Measurements from ENCODE around the gene ARPC5.

ARPC5 gene

GRCh38 chr1:183580281-183580682, 55.3 kb downstream of the ARPC5 start:
- peak; percentile 49; the same call in 1 of the 2 replicates for TF ChIP-seq CTCF (IDR thresholded peaks at IDR 0.05)

- TF ChIP-seq CTCF (IDR thresholded peaks at IDR 0.05) = no peak
These were observed 56.7 kb downstream of the ARPC5 start for GRCh38 chr1:183578856-183579255.

- no peak for TF ChIP-seq CTCF (IDR thresholded peaks at IDR 0.05)
These were observed 57.6 kb downstream of the ARPC5 start for GRCh38 chr1:183577897-183578465.

GRCh38 chr1:183576537-183576936, 59.0 kb downstream of the ARPC5 start:
- no peak for TF ChIP-seq CTCF (IDR thresholded peaks at IDR 0.05)

GRCh38 chr1:183575606-183576005, 60.0 kb downstream of the ARPC5 start:
- TF ChIP-seq CTCF (IDR thresholded peaks at IDR 0.05) = no peak

GRCh38 chr1:183572721-183573120, 62.9 kb downstream of the ARPC5 start:
- no peak for TF ChIP-seq CTCF (IDR thresholded peaks at IDR 0.05)

- TF ChIP-seq CTCF (IDR thresholded peaks at IDR 0.05) = no peak
These were observed 63.8 kb downstream of the ARPC5 start for GRCh38 chr1:183571678-183572268.
